Measurements from ENCODE around the gene SPRY4.

Gene SPRY4

DNA sequence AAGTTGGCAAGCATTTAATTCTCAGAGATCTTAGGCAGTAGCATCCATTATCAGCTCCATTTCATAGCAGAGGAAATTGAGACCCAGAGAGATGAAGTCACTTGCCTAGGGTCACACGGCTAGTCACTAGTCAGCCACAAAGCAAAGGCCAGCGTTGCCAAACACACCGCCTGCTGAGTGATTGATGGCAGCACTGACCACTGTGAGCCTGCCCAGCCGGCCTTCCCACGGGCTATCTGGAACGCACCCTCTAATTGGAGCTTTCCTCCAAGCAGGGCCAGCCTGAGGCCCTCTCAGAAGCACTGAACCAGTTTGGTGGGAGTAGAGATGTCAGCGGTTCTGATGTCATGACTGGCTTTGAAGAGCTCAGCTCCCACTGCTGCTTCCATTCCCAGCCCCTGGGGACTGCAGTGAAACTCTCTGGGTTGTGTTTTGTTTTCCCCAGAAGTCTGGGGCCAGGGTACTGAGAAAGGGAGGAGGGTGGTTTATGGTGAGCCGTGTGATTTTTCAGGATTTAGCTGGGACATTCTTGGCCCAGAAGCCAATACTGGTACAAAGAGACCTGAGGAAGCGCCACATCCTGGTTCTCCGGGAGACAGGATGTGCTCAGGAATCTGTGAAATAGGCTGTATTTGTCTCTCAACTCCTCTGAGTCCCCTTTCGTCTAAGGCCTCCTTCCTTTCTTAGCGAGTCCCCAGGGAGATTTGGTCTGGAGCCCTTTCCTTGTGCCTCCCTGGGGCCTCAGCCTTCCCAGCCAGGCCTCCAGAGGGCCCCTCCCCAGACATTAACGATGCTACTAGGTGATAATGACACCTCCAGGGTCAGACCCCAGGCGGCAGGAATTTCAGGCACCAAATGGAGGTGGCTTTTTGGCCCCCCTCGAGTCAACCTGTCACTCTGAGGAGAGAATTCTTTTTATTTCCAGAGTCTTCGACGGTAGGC, 44.5 kb downstream of the SPRY4 start:
- Histone ChIP-seq H3K18ac (ENCODE audit: low read length) (peak overlapping the region; percentile 30), H4K8ac (ENCODE audit: low read depth, low read length) (peak overlapping the region; percentile 59), H3K4me2 (ENCODE audit: low read length) (peak overlapping the region; percentile 30), H2AFZ (ENCODE audit: insufficient read depth, low read length, poor library complexity) (peak overlapping the region; percentile 8), H3K4me1 (ENCODE audit: control insufficient read depth in 1 of 2, insufficient read depth in 2 of 2, low read length in 2 of 2) (peaks cover 18 to 28% of the 10 kb centered on the region in 2 experiments), H3K4me3 (ENCODE audit: low read depth, low read length) (no peak overlapping the region), H2BK120ac (ENCODE audit: insufficient read depth, low read length, poor library complexity) (peak overlapping the region; percentile 79), H3K27me3 (ENCODE audit: insufficient read depth, low read length) (no peaks in the 10 kb centered on the region), H4K12ac (ENCODE audit: low read depth, low read length) (peak overlapping the region; percentile 55), H4K91ac (ENCODE audit: low read depth, low read length) (peak overlapping the region; percentile 90), H3K23ac (ENCODE audit: low read length) (no peak overlapping the region), H3K36me3 (ENCODE audit: control insufficient read depth in 1 of 2, insufficient read depth in 2 of 2, low read length in 2 of 2) (no peaks in the 10 kb centered on the region), H3K79me2 (ENCODE audit: control insufficient read depth, insufficient read depth, low read length, poor library complexity) (peaks cover 5% of the 10 kb centered on the region), H2AK5ac (ENCODE audit: low read length) (peak overlapping the region; percentile 32), H3K14ac (ENCODE audit: low read length) (peak overlapping the region; percentile 36), H3K9ac (ENCODE audit: low read length) (no peak overlapping the region), H3K79me1 (ENCODE audit: low read length) (peaks cover 20% of the 10 kb centered on the region), H3K4ac (ENCODE audit: low read depth, low read length) (no peak overlapping the region), H2BK5ac (ENCODE audit: low read depth, low read length, poor library complexity) (peak overlapping the region; percentile 70), H3K9me3 (ENCODE audit: insufficient read depth, low read depth, low read length) (peaks cover 2% of the 10 kb centered on the region), H3K27ac (ENCODE audit: low read depth, low read length) (peak overlapping the region; percentile 82), H2BK12ac (ENCODE audit: low read length) (peak overlapping the region; percentile 61)
- peak; percentile 79 to 85 for DNase-seq
- no CpG with 5 or more reads among the region's 17 CpGs for WGBS (ENCODE audit: extremely low coverage, insufficient coverage, insufficient read length)

DNA sequence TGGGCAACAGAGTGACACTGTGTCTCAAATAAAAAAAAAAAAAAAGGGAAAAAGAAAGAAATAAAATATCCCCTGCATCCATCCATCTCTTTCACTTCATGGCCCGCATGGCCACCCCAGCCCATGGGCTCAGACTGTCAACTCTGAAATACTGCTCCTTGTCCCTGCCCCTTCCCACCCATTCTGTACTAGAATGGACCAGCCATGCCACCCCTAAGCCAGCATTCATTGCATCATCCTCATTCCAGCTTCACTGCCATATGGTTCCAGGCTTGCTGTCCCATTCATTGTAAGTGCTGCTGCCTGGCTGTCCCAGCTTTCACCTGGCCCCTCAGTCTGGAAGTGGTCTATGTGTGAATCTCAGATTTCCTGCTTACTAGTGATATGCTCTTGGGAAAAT, 46.2 kb downstream of the SPRY4 start:
- no peak overlapping the region for H4K8ac ChIP-seq (ENCODE audit: low read depth, low read length)
- no peak overlapping the region for H3K23ac ChIP-seq (ENCODE audit: low read length)
- H3K79me2 ChIP-seq (ENCODE audit: control insufficient read depth, insufficient read depth, low read length, poor library complexity): peaks cover 5% of the 10 kb centered on the region
- H3K27ac ChIP-seq (ENCODE audit: low read depth, low read length): no peak overlapping the region
- peak overlapping the region; percentile 81 for H2AK5ac ChIP-seq (ENCODE audit: low read length)
- H3K4me2 ChIP-seq (ENCODE audit: low read length): no peak overlapping the region
- no peak overlapping the region for H3K4me3 ChIP-seq (ENCODE audit: low read depth, low read length)
- H3K9me3 ChIP-seq (ENCODE audit: insufficient read depth, low read depth, low read length): peaks cover 2% of the 10 kb centered on the region
- no peak overlapping the region for H3K18ac ChIP-seq (ENCODE audit: low read length)
- H4K12ac ChIP-seq (ENCODE audit: low read depth, low read length): no peak overlapping the region
- H3K4me1 ChIP-seq (ENCODE audit: control insufficient read depth in 1 of 2, insufficient read depth in 2 of 2, low read length in 2 of 2): peaks cover 18 to 28% of the 10 kb centered on the region in 2 experiments
- no peak overlapping the region for H3K4ac ChIP-seq (ENCODE audit: low read depth, low read length)
- peak in 1 of 2 donors; percentile 22 for DNase-seq
- H2BK5ac ChIP-seq (ENCODE audit: low read depth, low read length, poor library complexity): peak overlapping the region; percentile 53
- H2BK12ac ChIP-seq (ENCODE audit: low read length): peak overlapping the region; percentile 34
- peaks cover 20% of the 10 kb centered on the region for H3K79me1 ChIP-seq (ENCODE audit: low read length)
- H2BK120ac ChIP-seq (ENCODE audit: insufficient read depth, low read length, poor library complexity): peak overlapping the region; percentile 74
- peak overlapping the region; percentile 67 for H4K91ac ChIP-seq (ENCODE audit: low read depth, low read length)
- H3K36me3 ChIP-seq (ENCODE audit: control insufficient read depth in 1 of 2, insufficient read depth in 2 of 2, low read length in 2 of 2): no peaks in the 10 kb centered on the region
- no peaks in the 10 kb centered on the region for H3K27me3 ChIP-seq (ENCODE audit: insufficient read depth, low read length)
- H2AFZ ChIP-seq (ENCODE audit: insufficient read depth, low read length, poor library complexity): no peak overlapping the region
- H3K9ac ChIP-seq (ENCODE audit: low read length): no peak overlapping the region
- peak overlapping the region; percentile 69 for H3K14ac ChIP-seq (ENCODE audit: low read length)
- no CpG with 5 or more reads among the region's 1 CpG for WGBS (ENCODE audit: extremely low coverage, insufficient coverage, insufficient read length)

DNA sequence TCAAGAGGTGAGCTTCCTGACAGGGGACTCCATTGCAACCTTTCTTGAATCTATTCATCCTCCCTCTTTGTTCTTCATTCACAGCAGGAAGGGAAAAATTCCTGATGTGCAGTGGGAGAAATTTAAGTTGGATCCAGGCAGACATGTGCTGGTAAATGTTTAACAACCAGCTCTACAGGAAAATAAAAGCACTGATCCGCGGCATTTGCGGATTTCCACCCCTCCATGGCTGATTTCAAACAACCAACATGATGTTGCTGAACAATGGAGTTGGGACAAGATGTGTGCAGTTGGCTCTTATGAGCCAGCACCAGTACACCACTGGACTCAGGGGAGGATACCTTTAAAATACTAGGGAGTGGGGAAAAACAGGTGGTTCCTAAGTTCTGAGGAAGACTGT, 47.0 kb downstream of the SPRY4 start:
- Histone ChIP-seq H3K4me3 (ENCODE audit: low read depth, low read length) (no peak overlapping the region), H3K79me1 (ENCODE audit: low read length) (peaks cover 20% of the 10 kb centered on the region), H3K36me3 (ENCODE audit: control insufficient read depth in 1 of 2, insufficient read depth in 2 of 2, low read length in 2 of 2) (no peaks in the 10 kb centered on the region), H3K9me3 (ENCODE audit: insufficient read depth, low read depth, low read length) (no peaks in the 10 kb centered on the region), H3K4me1 (ENCODE audit: control insufficient read depth in 1 of 2, insufficient read depth in 2 of 2, low read length in 2 of 2) (peaks cover 16 to 28% of the 10 kb centered on the region in 2 experiments), H3K18ac (ENCODE audit: low read length) (no peak overlapping the region), H4K91ac (ENCODE audit: low read depth, low read length) (no peak overlapping the region), H3K14ac (ENCODE audit: low read length) (no peak overlapping the region), H3K4me2 (ENCODE audit: low read length) (no peak overlapping the region), H4K8ac (ENCODE audit: low read depth, low read length) (no peak overlapping the region), H2BK12ac (ENCODE audit: low read length) (peak overlapping the region; percentile 24), H3K27ac (ENCODE audit: low read depth, low read length) (no peak overlapping the region), H2BK5ac (ENCODE audit: low read depth, low read length, poor library complexity) (no peak overlapping the region), H4K12ac (ENCODE audit: low read depth, low read length) (no peak overlapping the region), H2AK5ac (ENCODE audit: low read length) (no peak overlapping the region), H3K23ac (ENCODE audit: low read length) (no peak overlapping the region), H2AFZ (ENCODE audit: insufficient read depth, low read length, poor library complexity) (no peak overlapping the region), H3K4ac (ENCODE audit: low read depth, low read length) (no peak overlapping the region), H3K79me2 (ENCODE audit: control insufficient read depth, insufficient read depth, low read length, poor library complexity) (peaks cover 5% of the 10 kb centered on the region), H3K9ac (ENCODE audit: low read length) (no peak overlapping the region), H3K27me3 (ENCODE audit: insufficient read depth, low read length) (no peaks in the 10 kb centered on the region), H2BK120ac (ENCODE audit: insufficient read depth, low read length, poor library complexity) (no peak overlapping the region)
- WGBS (ENCODE audit: extremely low coverage, insufficient coverage, insufficient read length): no CpG with 5 or more reads among the region's 3 CpGs
- DNase-seq: no peak

DNA sequence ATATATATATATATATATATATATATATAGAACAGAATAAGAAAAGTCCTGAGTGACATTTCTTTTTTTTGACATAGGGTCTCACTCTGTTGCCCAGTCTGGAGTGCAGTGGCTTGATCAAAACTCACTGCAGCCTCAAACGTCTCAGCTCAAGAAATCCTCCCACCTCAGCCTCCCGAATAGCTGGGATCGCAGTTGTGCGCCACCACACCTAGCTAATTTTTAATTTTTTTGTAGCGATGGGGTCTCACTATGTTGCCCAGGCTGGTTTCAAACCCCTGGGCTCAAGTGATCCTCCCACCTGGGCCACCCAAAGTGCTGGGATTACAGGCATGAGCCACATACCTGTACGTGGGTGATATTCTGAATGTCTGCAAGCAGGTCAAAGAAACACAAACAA, 48.3 kb downstream of the SPRY4 start:
- H3K18ac ChIP-seq (ENCODE audit: low read length): no peak overlapping the region
- H3K23ac ChIP-seq (ENCODE audit: low read length): no peak overlapping the region
- WGBS (ENCODE audit: extremely low coverage, insufficient coverage, insufficient read length): no CpG with 5 or more reads among the region's 6 CpGs
- no peak overlapping the region for H3K27ac ChIP-seq (ENCODE audit: low read depth, low read length)
- no peak overlapping the region for H4K12ac ChIP-seq (ENCODE audit: low read depth, low read length)
- no peak for DNase-seq
- H3K79me2 ChIP-seq (ENCODE audit: control insufficient read depth, insufficient read depth, low read length, poor library complexity): peaks cover 5% of the 10 kb centered on the region
- H2BK5ac ChIP-seq (ENCODE audit: low read depth, low read length, poor library complexity): no peak overlapping the region
- H3K27me3 ChIP-seq (ENCODE audit: insufficient read depth, low read length): no peaks in the 10 kb centered on the region
- no peak overlapping the region for H3K4ac ChIP-seq (ENCODE audit: low read depth, low read length)
- peaks cover 20% of the 10 kb centered on the region for H3K79me1 ChIP-seq (ENCODE audit: low read length)
- peaks cover 16 to 22% of the 10 kb centered on the region in 2 experiments for H3K4me1 ChIP-seq (ENCODE audit: control insufficient read depth in 1 of 2, insufficient read depth in 2 of 2, low read length in 2 of 2)
- no peaks in the 10 kb centered on the region for H3K9me3 ChIP-seq (ENCODE audit: insufficient read depth, low read depth, low read length)
- no peak overlapping the region for H2AK5ac ChIP-seq (ENCODE audit: low read length)
- no peaks in the 10 kb centered on the region for H3K36me3 ChIP-seq (ENCODE audit: control insufficient read depth in 1 of 2, insufficient read depth in 2 of 2, low read length in 2 of 2)
- no peak overlapping the region for H2BK12ac ChIP-seq (ENCODE audit: low read length)
- no peak overlapping the region for H3K4me2 ChIP-seq (ENCODE audit: low read length)
- H3K9ac ChIP-seq (ENCODE audit: low read length): no peak overlapping the region
- H4K8ac ChIP-seq (ENCODE audit: low read depth, low read length): no peak overlapping the region
- H2AFZ ChIP-seq (ENCODE audit: insufficient read depth, low read length, poor library complexity): no peak overlapping the region
- H2BK120ac ChIP-seq (ENCODE audit: insufficient read depth, low read length, poor library complexity): no peak overlapping the region
- no peak overlapping the region for H4K91ac ChIP-seq (ENCODE audit: low read depth, low read length)
- H3K4me3 ChIP-seq (ENCODE audit: low read depth, low read length): no peak overlapping the region
- no peak overlapping the region for H3K14ac ChIP-seq (ENCODE audit: low read length)
